ENCODE data around the gene OR4D9. TPM values are rescaled to one million over a fixed set of nuclear protein-coding genes. Genes with fewer than 3 reads are reported as not detected.

Gene OR4D9
- total and polyA plus RNA-seq, 2 of the 8 experiments (the other 6 are each of a cell fraction or from before 2014, with no cell fraction given), result not detected

GRCh38 chr11:59551659-59552521 is 40.6 kb downstream of the OR4D9 start:
- Histone ChIP-seq H2AFZ (ENCODE audit: low read length) (peak overlapping the region; percentile 0; the same call in 1 of the 2 replicates), H3K9ac (replicated peaks in 1 of 4; ENCODE audit: extremely low read depth in 1 of 4, low read depth in 3 of 4, low read length in 3 of 4) (no peak overlapping the region; a peak in 1 of 7 replicates)
- POLR2A ChIA-PET (ENCODE audit: partially characterized antibody), result interaction anchor here (1.9 kb wide), 1 partner anchor 11 kb away, joined by 4 read pairs; no protein-coding TSS in a partner anchor
- TF ChIP-seq TAF7 (optimal IDR thresholded peaks at IDR 0.05; ENCODE audit: borderline replicate concordance, low read depth, low read length), result no peak
- no peak for TF ChIP-seq HDAC2 (IDR thresholded peaks at IDR 0.05; ENCODE audit: borderline replicate concordance in 1 of 2, low read depth in 2 of 2, low read length in 2 of 2)
- TF ChIP-seq RFX5 (IDR thresholded peaks at IDR 0.05; ENCODE audit: borderline replicate concordance, low read depth, low read length), result no peak
- TF ChIP-seq TBP (IDR thresholded peaks at IDR 0.05; ENCODE audit: low read depth, low read length), result peak; percentile 99
- TF ChIP-seq EZH2 (IDR thresholded peaks at IDR 0.05; ENCODE audit: low read depth, low read length, severe bottlenecking), result no peak
- TF ChIP-seq SAP30 (IDR thresholded peaks at IDR 0.05; ENCODE audit: insufficient read depth, insufficient replicate concordance, low read length), result no peak
- no peak for TF ChIP-seq JUND (IDR thresholded peaks at IDR 0.05; ENCODE audit: low read length)
- peak; percentile 43; the same call in 1 of the 2 replicates for TF ChIP-seq CEBPB (IDR thresholded peaks at IDR 0.05; ENCODE audit: low read depth, low read length)
- TF ChIP-seq SIRT6 (IDR thresholded peaks at IDR 0.05; ENCODE audit: low read length), result no peak
- TF ChIP-seq ASH2L (IDR thresholded peaks at IDR 0.05; ENCODE audit: low read length), result no peak
- TF ChIP-seq SRF (IDR thresholded peaks at IDR 0.05; ENCODE audit: low read depth, low read length), result no peak
- TF ChIP-seq CHD1 (IDR thresholded peaks at IDR 0.05; ENCODE audit: low read depth, low read length), result no peak

More at GRCh38 chr11:59551659-59552521, 40.6 kb downstream of the OR4D9 start:
- no peak overlapping the region for H3K56ac ChIP-seq (replicated peaks; ENCODE audit: insufficient read length, low read depth, low read length)
- H2BK5ac ChIP-seq (ENCODE audit: low read depth, low read length), result no peak overlapping the region
- no peaks in the 10 kb centered on the region for H3K27me3 ChIP-seq (replicated peaks in 1 of 4; ENCODE audit: control insufficient read depth in 3 of 4, extremely low read depth in 1 of 4, insufficient read depth in 3 of 4, low read length in 3 of 4)
- no peak overlapping the region for H3K23ac ChIP-seq (ENCODE audit: insufficient read length)
- H3K4me3 ChIP-seq (ENCODE audit: extremely low read depth in 1 of 4, insufficient read depth in 2 of 4, low read depth in 3 of 4, low read length in 4 of 4), result peak overlapping the region; percentile 68 to 93 (median 80)
- CTCF ChIA-PET (ENCODE audit: partially characterized antibody), result interaction anchor here (1.1 kb wide), 1 partner anchor 10 kb away, joined by 4 read pairs; no protein-coding TSS in a partner anchor
- no peak overlapping the region for H2BK12ac ChIP-seq (ENCODE audit: low read depth, low read length)
- H3K23me2 ChIP-seq (ENCODE audit: low read depth, low read length), result peaks cover 20% of the 10 kb centered on the region
- 6% methylated on average over 25 of the region's 30 CpGs; no CpG with 5 or more reads in 1 of the 2 experiments for WGBS, 2 experiments (ENCODE audit: extremely low coverage in 1 of 2, insufficient coverage in 1 of 2, insufficient read length in 1 of 2, insufficient replicate concordance in 2 of 2, low coverage in 1 of 2, low lambda C conversion rate in 2 of 2, missing lambda C conversion rate in 1 of 2)
- H3K18ac ChIP-seq (ENCODE audit: extremely low read depth, low read length), result no peak overlapping the region
- H3K9me3 ChIP-seq (ENCODE audit: insufficient read depth in 2 of 2, low read depth in 1 of 2, low read length in 1 of 2), result no peaks in the 10 kb centered on the region
- no peak overlapping the region for H3K14ac ChIP-seq (ENCODE audit: insufficient read length)
- peak overlapping the region; percentile 73 to 79 for H3K4me2 ChIP-seq (ENCODE audit: insufficient read depth in 1 of 2, low read depth in 2 of 2, low read length in 2 of 2)
- H3K79me2 ChIP-seq (ENCODE audit: control insufficient read depth in 1 of 2, insufficient read depth in 2 of 2, low read length in 2 of 2), result no peaks in the 10 kb centered on the region
- H3K27ac ChIP-seq (ENCODE audit: low read depth, low read length), result no peak overlapping the region
- DNase-seq (ENCODE audit: low read depth in 1 of 2, low spot score in 2 of 2), result no peak
- H4K8ac ChIP-seq (ENCODE audit: extremely low read depth, insufficient read depth, low read length), result no peak overlapping the region
- H2AK5ac ChIP-seq (ENCODE audit: low read depth, low read length), result no peak overlapping the region
- H4K20me1 ChIP-seq (replicated peaks in 1 of 2; ENCODE audit: control insufficient read depth in 1 of 2, insufficient read depth in 2 of 2, low read length in 2 of 2), result no peaks in the 10 kb centered on the region
- no peaks in the 10 kb centered on the region for H3K36me3 ChIP-seq (ENCODE audit: control insufficient read depth in 2 of 4, insufficient read depth in 4 of 4, low read length in 3 of 4)
- H3K4ac ChIP-seq (replicated peaks; ENCODE audit: insufficient read length, low read depth, low read length), result no peak overlapping the region
- H4K5ac ChIP-seq (ENCODE audit: insufficient read length, low read depth, low read length), result no peak overlapping the region
- H3K79me1 ChIP-seq (ENCODE audit: low read depth, low read length), result no peaks in the 10 kb centered on the region
- H3K4me1 ChIP-seq (replicated peaks in 1 of 4; ENCODE audit: control insufficient read depth in 3 of 4, insufficient read depth in 4 of 4, low read length in 3 of 4), result peaks cover 0 to 7% (median 0%) of the 10 kb centered on the region in 4 experiments; a peak in 2 of 7 replicates
- FAIRE-seq, result peak; percentile 39
- H2BK15ac ChIP-seq (ENCODE audit: low read length), result no peak overlapping the region
- H2BK120ac ChIP-seq (replicated peaks; ENCODE audit: low read depth, low read length), result no peak overlapping the region
- no peak overlapping the region for H4K91ac ChIP-seq (replicated peaks; ENCODE audit: insufficient read length, low read length)
- no peak overlapping the region for H2BK20ac ChIP-seq (ENCODE audit: low read length)

Measured in H1 (cell line).